ENCODE results near the gene C9orf50.
A peak's percentile ranks its signal among the peaks of the same experiment; 100 is the strongest.

C9orf50 gene

DNA sequence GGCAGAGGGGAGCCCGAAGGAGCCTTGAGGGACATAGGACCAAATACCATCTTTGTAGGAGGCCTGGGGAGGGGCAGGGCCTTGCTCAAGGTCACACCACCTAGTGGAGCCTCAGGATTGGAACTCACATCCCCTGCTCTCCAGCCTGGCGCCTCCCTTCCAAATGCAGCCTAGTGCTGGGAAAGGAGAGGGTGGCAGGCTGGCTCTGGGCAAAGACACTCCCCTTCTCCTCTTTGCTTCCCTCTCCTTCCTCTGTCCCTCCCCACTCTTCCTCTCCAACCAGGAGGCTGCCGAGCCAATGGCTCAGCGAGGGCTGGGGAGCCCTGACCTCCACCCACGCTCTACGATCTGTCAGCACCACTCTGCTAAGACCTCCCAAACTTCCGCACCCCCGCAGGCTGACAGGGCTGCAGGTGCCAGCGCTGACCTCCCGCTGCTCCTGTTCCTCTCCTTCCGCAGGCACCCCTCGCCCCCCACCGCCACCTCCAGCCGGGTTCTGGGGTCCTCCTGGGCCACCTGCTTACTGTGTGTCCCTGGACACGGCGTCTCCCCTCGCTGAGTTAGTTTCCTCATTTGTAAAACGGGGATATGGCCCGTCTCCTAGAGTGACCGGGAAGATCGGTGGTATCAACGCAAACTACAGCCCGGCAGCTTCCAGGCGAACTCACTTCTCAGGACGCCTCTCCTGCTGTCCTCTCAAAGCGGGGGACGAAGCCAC, 52.9 kb downstream of the C9orf50 start:
- peak in 40 of 42 donors; percentile 26 to 87 (median 52) for DNase-seq
- intact Hi-C loops (cut with DNase I) = loop anchor here (5.0 kb wide), 1 partner anchor 431 kb away; no protein-coding TSS in a partner anchor

- intact Hi-C loops (cut with DNase I) = loop anchor here (5.0 kb wide), 1 partner anchor 430 kb away; no protein-coding TSS in a partner anchor
- no peak for DNase-seq
Measured at GRCh38 chr9:129567329-129567728, 53.6 kb downstream of the C9orf50 start.

DNA sequence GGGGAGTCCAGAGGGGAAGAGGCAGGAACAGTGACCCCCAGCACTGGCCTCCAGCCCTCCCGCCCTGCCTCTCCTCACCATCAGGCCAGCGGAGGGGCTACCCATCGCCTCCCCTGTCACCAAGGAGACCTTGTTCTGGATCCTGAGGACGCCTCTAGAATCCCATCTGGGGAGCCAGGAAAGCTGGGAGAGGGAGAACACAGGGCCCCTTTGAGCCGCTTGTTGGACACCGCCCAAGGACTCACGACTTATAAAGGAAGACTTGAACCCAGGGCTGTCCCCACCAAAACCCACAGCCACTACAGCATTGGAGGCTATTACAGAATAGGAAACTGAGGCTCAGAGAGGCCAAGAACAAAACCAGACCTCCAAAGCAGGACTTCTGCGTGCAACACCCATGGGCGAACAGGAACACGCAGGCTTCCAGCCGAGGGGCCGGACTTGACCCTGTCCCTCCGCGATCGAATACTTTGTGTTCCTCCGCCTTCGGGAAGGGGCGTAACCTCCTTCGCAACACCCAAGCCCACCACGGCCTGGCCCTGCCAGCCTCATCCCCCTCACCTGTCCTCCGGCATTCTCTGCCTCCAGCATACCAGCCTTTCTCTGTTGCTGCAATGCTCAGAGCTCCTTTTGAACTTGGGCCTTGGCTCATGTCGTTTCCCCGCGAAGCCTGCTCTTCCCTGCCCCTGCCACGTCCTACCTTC, 54.2 kb downstream of the C9orf50 start:
- DNase-seq = peak in 22 of 42 donors; percentile 10 to 72 (median 46)
- intact Hi-C loops (cut with DNase I) = loop anchor here (5.0 kb wide), 1 partner anchor 429 kb away; no protein-coding TSS in a partner anchor

- intact Hi-C loops (cut with DNase I) = no loop called here
- DNase-seq = no peak
Measured at GRCh38 chr9:129562917-129563316, 58.0 kb downstream of the C9orf50 start.

DNA sequence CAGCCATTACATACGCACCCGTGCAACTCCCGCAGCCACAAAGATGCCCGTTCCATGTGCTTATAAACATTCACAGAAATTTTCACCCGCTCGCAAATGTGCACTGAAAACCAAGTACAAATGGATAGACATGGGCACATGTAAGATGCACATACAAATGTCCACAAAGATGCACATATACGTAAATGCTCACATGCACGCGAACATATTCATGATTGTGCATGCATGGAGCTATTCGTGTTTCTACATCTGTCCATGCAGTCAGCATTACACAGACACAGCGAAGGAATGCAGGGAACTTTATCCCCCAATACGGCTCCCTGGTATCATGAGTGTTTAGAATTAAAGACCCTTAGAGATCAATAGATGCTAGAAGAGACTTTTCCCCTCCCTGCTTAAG, 58.4 kb downstream of the C9orf50 start:
- no peak for DNase-seq
- intact Hi-C loops (cut with DNase I) = no loop called here
